PC-3 (cell line): ENCODE measurements around the gene SLC35F3. TPM values are rescaled to one million over a fixed set of nuclear protein-coding genes. Genes with fewer than 3 reads are reported as not detected.

ENCODE experiments used
- ATAC-seq: fragments of 200-7000 bp; cut with Tn5 transposase; 2 replicates; pipeline ENCODE4 v1.9.1; 2020; ENCODE audit warnings: mild to moderate bottlenecking, moderate library complexity
- BruUV-seq: library from RNA; stranded (reverse); fragments of 400-500 nt; replicated peaks from 2 replicates; lab custom pipeline; 2021; lab: Mats Ljungman, UMichigan
- CTCF ChIA-PET: fragments of 300-600 bp; sonication (Branson Sonifier 250); formaldehyde crosslinking; loops from one replicate; lab custom pipeline; 2022; ENCODE audit warnings: antibody characterized with exemption; lab: Charles Lee
- POLR2A ChIA-PET: fragments of 300-600 bp; sonication (Branson Sonifier 250); formaldehyde crosslinking; loops from one replicate; lab custom pipeline; 2022; ENCODE audit warnings: antibody characterized with exemption; ENCODE audit not compliant: unreplicated experiment; lab: Charles Lee
- DNase-seq: peaks from one replicate; pipeline ENCODE4 v3.0.0-alpha.2; 2015
- H2AFZ ChIP-seq: fragments of 300-600 bp; sonication (generic); 2 replicates; pipeline ENCODE4 v1.6.0; 2016; ENCODE audit warnings: antibody characterized with exemption, low read length
- H3F3A ChIP-seq: fragments of 300-600 bp; sonication (generic); one replicate; pipeline ENCODE4 v1.6.0; 2017; ENCODE audit warnings: antibody characterized with exemption, low read length, control low read depth, mild to moderate bottlenecking; ENCODE audit not compliant: unreplicated experiment
- H3K27ac ChIP-seq: fragments of 300-600 bp; sonication (generic); 2 replicates; pipeline ENCODE4 v1.5.1; 2016; ENCODE audit warnings: mild to moderate bottlenecking, low read length
- H3K27me3 ChIP-seq: fragments of 300-600 bp; sonication (generic); 2 replicates; pipeline ENCODE4 v1.6.1; 2016; ENCODE audit warnings: low read length, mixed read lengths
- H3K36me3 ChIP-seq: fragments of 300-600 bp; sonication (generic); 2 replicates; pipeline ENCODE4 v1.6.1; 2016; ENCODE audit warnings: low read depth, mixed run types, low read length, mixed read lengths
- H3K4me1 ChIP-seq: fragments of 300-600 bp; sonication (generic); 2 replicates; pipeline ENCODE4 v1.5.1; 2016; ENCODE audit warnings: low read length; ENCODE audit not compliant: insufficient read depth
- H3K4me2 ChIP-seq: fragments of 300-600 bp; sonication (generic); 2 replicates; pipeline ENCODE4 v1.6.0; 2016; ENCODE audit warnings: low read length
- H3K4me3 ChIP-seq: fragments of 300-600 bp; sonication (generic); 2 replicates; pipeline ENCODE4 v1.5.1; 2016; ENCODE audit warnings: mild to moderate bottlenecking, low read length, mixed read lengths
- H3K79me2 ChIP-seq: fragments of 300-600 bp; sonication (generic); 2 replicates; pipeline ENCODE4 v1.6.1; 2017; ENCODE audit warnings: low read length, mixed read lengths
- H3K9ac ChIP-seq: fragments of 300-600 bp; sonication (generic); 2 replicates; pipeline ENCODE4 v1.6.0; 2016; ENCODE audit warnings: mild to moderate bottlenecking, low read length
- H3K9me2 ChIP-seq: fragments of 300-600 bp; sonication (generic); replicated peaks from 2 replicates; pipeline ENCODE4 v1.6.1; 2016; ENCODE audit warnings: mixed run types, low read length, mixed read lengths
- H3K9me3 ChIP-seq: fragments of 300-600 bp; sonication (generic); 2 replicates; pipeline ENCODE4 v1.6.1; 2016; ENCODE audit warnings: low read length, mixed read lengths
- H4K20me1 ChIP-seq: fragments of 300-600 bp; sonication (generic); 2 replicates; pipeline ENCODE4 v1.6.1; 2016; ENCODE audit warnings: low read length, mixed read lengths
- EZH2 ChIP-seq: fragments of 300-600 bp; sonication (generic); IDR thresholded peaks from one replicate; pipeline ENCODE4 v1.6.1; 2017; ENCODE audit warnings: antibody characterized with exemption, mild to moderate bottlenecking, low read length; ENCODE audit not compliant: unreplicated experiment
- EZH2phosphoT487 ChIP-seq: fragments of 300-600 bp; sonication (generic); IDR thresholded peaks from 2 replicates; pipeline ENCODE4 v1.6.1; 2018; ENCODE audit warnings: mild to moderate bottlenecking, antibody characterized with exemption, low read length, borderline replicate concordance
- intact Hi-C: fragments of 100-400 bp; cut with micrococcal nuclease; formaldehyde crosslinking; loops from 2 replicates; pipeline ENCODE4 v1.9.0; 2023
- total RNA-seq: library from RNA; depleted of rRNA; stranded (reverse); fragments of >200 nt; gene quantifications from 2 replicates; pipeline ENCODE4 v1.2.3, GENCODE V29; 2014
- TF ChIP-seq, protein P1 (sequence below): fragments of 300-600 bp; sonication (generic); conservative IDR thresholded peaks from 2 replicates; pipeline ENCODE4 v1.5.1; 2017; ENCODE audit warnings: antibody characterized with exemption, low read depth, mild to moderate bottlenecking, low read length

Gene SLC35F3
- total RNA-seq, 1 experiment from 2014 or later: 17.7 TPM

GRCh38 chr1:234310460-234310817 lies 406.0 kb downstream of the SLC35F3 start:
- Histone ChIP-seq H3K9me2 (no peaks in the 10 kb centered on the region), H3K9me3 (no peaks in the 10 kb centered on the region), H3K79me2 (no peaks in the 10 kb centered on the region), H3K27ac (peak overlapping the region; percentile 92), H3F3A (peaks cover 4% of the 10 kb centered on the region), H3K9ac (peak overlapping the region; percentile 77), H3K27me3 (no peaks in the 10 kb centered on the region), H3K4me2 (peak overlapping the region; percentile 82), H2AFZ (peak overlapping the region; percentile 60; the same call in 1 of the 2 replicates), H4K20me1 (no peaks in the 10 kb centered on the region), H3K4me3 (peak overlapping the region; percentile 58; the same call in 1 of the 2 replicates), H3K4me1 (peaks cover 30% of the 10 kb centered on the region), H3K36me3 (no peaks in the 10 kb centered on the region)
- POLR2A ChIA-PET: interaction anchor here (0.6 to 0.7 kb wide), 2 partner anchors 94 to 196 kb away, joined by 3 to 5 read pairs; no protein-coding TSS in a partner anchor
- ATAC-seq (no peak), DNase-seq (no peak)
- no TSS peak for BruUV-seq
- intact Hi-C loops: loop anchor here (1.0 to 5.0 kb wide), 3 partner anchors 103 to 196 kb away; no protein-coding TSS in a partner anchor
- CTCF ChIA-PET: interaction anchor here (0.5 to 1.7 kb wide), 9 partner anchors 16 to 1057 kb away, joined by 3 to 12 read pairs (median 4); partner anchors contain the start of gene TBCE
- TF ChIP-seq, protein P1, sequence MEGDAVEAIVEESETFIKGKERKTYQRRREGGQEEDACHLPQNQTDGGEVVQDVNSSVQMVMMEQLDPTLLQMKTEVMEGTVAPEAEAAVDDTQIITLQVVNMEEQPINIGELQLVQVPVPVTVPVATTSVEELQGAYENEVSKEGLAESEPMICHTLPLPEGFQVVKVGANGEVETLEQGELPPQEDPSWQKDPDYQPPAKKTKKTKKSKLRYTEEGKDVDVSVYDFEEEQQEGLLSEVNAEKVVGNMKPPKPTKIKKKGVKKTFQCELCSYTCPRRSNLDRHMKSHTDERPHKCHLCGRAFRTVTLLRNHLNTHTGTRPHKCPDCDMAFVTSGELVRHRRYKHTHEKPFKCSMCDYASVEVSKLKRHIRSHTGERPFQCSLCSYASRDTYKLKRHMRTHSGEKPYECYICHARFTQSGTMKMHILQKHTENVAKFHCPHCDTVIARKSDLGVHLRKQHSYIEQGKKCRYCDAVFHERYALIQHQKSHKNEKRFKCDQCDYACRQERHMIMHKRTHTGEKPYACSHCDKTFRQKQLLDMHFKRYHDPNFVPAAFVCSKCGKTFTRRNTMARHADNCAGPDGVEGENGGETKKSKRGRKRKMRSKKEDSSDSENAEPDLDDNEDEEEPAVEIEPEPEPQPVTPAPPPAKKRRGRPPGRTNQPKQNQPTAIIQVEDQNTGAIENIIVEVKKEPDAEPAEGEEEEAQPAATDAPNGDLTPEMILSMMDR: no peak
- no peak for TF ChIP-seq EZH2phosphoT487
- no peak for TF ChIP-seq EZH2

GRCh38 chr1:234311414-234311813 lies 406.9 kb downstream of the SLC35F3 start:
- H3K9ac ChIP-seq: no peak overlapping the region
- DNase-seq: no peak
- no peak overlapping the region for H3K4me2 ChIP-seq
- no peak overlapping the region for H3K4me3 ChIP-seq
- no peaks in the 10 kb centered on the region for H4K20me1 ChIP-seq
- no peaks in the 10 kb centered on the region for H3K79me2 ChIP-seq
- ChIA-PET POLR2A (no interaction called here), CTCF (no interaction called here)
- peaks cover 7% of the 10 kb centered on the region for H3F3A ChIP-seq
- intact Hi-C loops: loop anchor here (5.0 kb wide), 1 partner anchor 104 kb away; no protein-coding TSS in a partner anchor
- BruUV-seq: no TSS peak
- H3K27me3 ChIP-seq: no peaks in the 10 kb centered on the region
- H3K4me1 ChIP-seq: peaks cover 38% of the 10 kb centered on the region
- H3K9me3 ChIP-seq: no peaks in the 10 kb centered on the region
- H3K27ac ChIP-seq: no peak overlapping the region
- TF ChIP-seq EZH2 (no peak), EZH2phosphoT487 (no peak)
- TF ChIP-seq, protein P1: no peak
- ATAC-seq: no peak
- H3K9me2 ChIP-seq: no peaks in the 10 kb centered on the region
- H2AFZ ChIP-seq: no peak overlapping the region
- no peaks in the 10 kb centered on the region for H3K36me3 ChIP-seq

DNA sequence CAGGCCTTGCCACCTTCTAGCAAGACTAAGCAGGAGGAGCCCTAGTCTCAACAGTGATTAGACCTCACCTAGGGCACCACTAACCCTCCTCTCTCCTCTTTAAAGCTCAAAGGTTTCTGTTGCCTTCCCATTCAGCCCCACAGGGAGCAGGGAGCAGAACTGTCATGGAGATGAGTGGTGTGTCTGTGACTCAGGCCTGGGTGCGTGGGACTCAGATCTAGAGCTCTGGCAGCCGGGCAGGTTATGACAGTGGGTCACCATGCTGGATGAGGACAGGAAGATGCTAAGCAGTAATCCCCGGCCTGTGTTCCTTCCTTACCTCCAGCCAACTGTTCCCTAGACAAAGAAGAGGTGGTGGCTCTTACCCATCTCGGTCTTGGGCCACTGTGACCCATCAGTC lies 408.7 kb downstream of the SLC35F3 start:
- Histone ChIP-seq H3K79me2 (no peaks in the 10 kb centered on the region), H3K9ac (no peak overlapping the region), H3K4me3 (no peak overlapping the region), H2AFZ (no peak overlapping the region), H3K9me3 (no peaks in the 10 kb centered on the region), H3K27me3 (no peaks in the 10 kb centered on the region), H3F3A (peaks cover 7% of the 10 kb centered on the region), H3K9me2 (no peaks in the 10 kb centered on the region), H3K36me3 (no peaks in the 10 kb centered on the region), H3K4me2 (no peak overlapping the region), H3K4me1 (peaks cover 38% of the 10 kb centered on the region), H4K20me1 (no peaks in the 10 kb centered on the region), H3K27ac (no peak overlapping the region)
- no TSS peak for BruUV-seq
- intact Hi-C loops: loop anchor here (5.0 kb wide), 1 partner anchor 106 kb away; no protein-coding TSS in a partner anchor
- CTCF ChIA-PET: no interaction called here
- POLR2A ChIA-PET: no interaction called here
- ATAC-seq (no peak), DNase-seq (no peak)
- TF ChIP-seq, protein P1: no peak
- no peak for TF ChIP-seq EZH2
- TF ChIP-seq EZH2phosphoT487: no peak
